HFFc6 (cell line): ENCODE results near the gene MPIG6B. TPM values are rescaled to one million over a fixed set of nuclear protein-coding genes. Genes with fewer than 3 reads are reported as not detected.

Experiments
- DNase-seq: peaks from one replicate; pipeline ENCODE4 v3.0.0-alpha.2; 2018
- H3K27ac Mint-ChIP-seq: 2 replicates; pipeline ENCODE4 v1.8.0; 2020; ENCODE audit warnings: mild to moderate bottlenecking, mixed read lengths
- H3K27me3 Mint-ChIP-seq: 2 replicates; pipeline ENCODE4 v1.8.0; 2021; ENCODE audit warnings: mild to moderate bottlenecking, moderate library complexity, mixed read lengths; ENCODE audit not compliant: insufficient read depth
- H3K36me3 Mint-ChIP-seq: 2 replicates; pipeline ENCODE4 v1.8.0; 2021; ENCODE audit warnings: low read depth, mixed read lengths
- H3K4me1 Mint-ChIP-seq: 2 replicates; pipeline ENCODE4 v1.8.0; 2020; ENCODE audit warnings: low read depth, mixed read lengths
- H3K4me3 Mint-ChIP-seq: 2 replicates; pipeline ENCODE4 v1.8.0; 2020; ENCODE audit warnings: mild to moderate bottlenecking, moderate library complexity, mixed read lengths
- H3K9me3 Mint-ChIP-seq: 2 replicates; pipeline ENCODE4 v1.8.0; 2020; ENCODE audit warnings: mild to moderate bottlenecking, mixed read lengths
- total RNA-seq, 6 experiments: library from RNA; stranded (reverse); fragmentation: NEBNext Ultra II Directional; extraction: Animal tissue kit (Norgen Biotek cat#: 25700); gene quantifications; 2 replicates in 1 of 6; 3 replicates in 5 of 6; pipeline ENCODE4 v1.2.3, GENCODE V29; 2021
- TF ChIP-seq, protein P1 (sequence below): fragments of 200-600 bp; sonication (generic); IDR thresholded peaks from 2 replicates; pipeline ENCODE4 v1.5.0; 2021; ENCODE audit warnings: antibody characterized with exemption, mild to moderate bottlenecking

MPIG6B gene
- total RNA-seq, 6 experiments from 2014 or later: not detected

DNA sequence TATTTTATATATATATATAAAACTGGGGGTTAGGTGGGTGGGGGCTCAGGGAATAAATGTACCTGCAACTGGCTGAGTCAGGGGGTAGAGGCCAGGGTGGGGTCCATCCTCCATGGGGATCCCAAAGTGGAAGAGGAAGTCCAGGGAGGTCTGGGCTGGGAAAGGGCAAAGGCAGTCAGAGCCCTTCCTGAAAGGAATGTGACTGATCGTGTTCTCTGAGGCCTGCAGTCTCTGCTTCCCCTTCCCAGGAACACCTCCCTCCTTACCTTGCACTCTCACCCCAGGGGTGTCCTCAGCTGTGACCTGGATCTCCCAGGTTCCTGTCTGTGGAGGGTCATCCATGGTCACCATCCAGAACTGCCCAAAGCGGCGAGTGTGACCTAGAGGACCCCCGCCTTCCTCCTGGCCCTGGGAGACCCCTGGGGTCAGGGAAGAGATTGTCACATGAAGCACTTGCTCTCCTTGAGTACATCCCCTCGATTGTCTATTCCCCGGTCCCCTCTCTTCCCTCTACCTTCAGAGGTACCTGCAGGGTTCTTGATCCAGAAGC, 44.0 kb downstream of the MPIG6B start:
- Mint-ChIP-seq H3K27ac (no peak overlapping the region), H3K4me1 (peaks cover 29% of the 10 kb centered on the region), H3K4me3 (no peak overlapping the region), H3K27me3 (no peaks in the 10 kb centered on the region; the same call in 1 of the 2 replicates), H3K36me3 (no peaks in the 10 kb centered on the region; the same call in 1 of the 2 replicates), H3K9me3 (no peaks in the 10 kb centered on the region)
- DNase-seq: no peak
- TF ChIP-seq, protein P1, sequence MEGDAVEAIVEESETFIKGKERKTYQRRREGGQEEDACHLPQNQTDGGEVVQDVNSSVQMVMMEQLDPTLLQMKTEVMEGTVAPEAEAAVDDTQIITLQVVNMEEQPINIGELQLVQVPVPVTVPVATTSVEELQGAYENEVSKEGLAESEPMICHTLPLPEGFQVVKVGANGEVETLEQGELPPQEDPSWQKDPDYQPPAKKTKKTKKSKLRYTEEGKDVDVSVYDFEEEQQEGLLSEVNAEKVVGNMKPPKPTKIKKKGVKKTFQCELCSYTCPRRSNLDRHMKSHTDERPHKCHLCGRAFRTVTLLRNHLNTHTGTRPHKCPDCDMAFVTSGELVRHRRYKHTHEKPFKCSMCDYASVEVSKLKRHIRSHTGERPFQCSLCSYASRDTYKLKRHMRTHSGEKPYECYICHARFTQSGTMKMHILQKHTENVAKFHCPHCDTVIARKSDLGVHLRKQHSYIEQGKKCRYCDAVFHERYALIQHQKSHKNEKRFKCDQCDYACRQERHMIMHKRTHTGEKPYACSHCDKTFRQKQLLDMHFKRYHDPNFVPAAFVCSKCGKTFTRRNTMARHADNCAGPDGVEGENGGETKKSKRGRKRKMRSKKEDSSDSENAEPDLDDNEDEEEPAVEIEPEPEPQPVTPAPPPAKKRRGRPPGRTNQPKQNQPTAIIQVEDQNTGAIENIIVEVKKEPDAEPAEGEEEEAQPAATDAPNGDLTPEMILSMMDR: no peak

DNA sequence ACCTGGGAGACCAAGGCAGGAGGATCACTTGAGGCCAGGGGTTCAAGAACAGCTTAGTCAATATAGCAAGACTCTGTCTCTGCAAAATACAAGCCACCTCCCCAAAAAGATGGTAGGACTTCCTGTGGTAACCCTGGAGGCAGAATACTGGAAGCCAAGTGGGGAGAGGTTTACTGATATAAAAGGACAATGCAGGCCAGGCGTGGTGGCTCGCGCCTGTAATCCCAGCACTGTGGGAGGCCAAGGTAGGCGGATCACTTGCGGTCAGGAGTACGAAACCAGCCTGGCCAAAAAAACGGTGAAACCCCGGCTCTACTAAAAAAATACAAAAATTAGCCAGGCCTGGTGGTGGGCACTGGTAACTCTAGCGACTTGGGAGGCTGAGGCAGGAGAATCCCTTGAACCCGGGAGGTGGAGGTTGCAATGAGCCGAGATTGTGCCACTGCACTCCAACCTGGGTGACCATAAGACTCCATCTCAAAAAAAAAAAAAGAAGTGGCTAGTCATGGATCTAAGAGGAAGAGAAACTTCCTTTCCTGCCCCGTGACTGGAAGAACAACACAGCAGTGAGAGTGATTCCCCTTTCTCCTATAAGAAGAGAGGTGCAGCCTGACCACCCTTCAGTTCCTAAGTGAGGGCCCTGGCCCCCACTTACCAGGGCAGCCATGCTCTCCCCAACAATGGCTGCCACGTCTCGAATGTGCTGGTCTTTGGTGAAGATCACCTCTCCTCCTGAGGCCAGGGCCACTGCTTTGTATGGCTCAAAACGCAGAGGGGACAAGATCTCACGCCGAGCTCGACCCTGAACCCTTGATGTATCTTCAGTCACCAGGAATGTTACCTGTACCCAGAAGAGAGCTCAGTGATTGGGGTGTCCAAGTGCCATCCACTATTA, 45.4 kb downstream of the MPIG6B start:
- no peak overlapping the region for H3K4me3 Mint-ChIP-seq
- no peaks in the 10 kb centered on the region; the same call in 1 of the 2 replicates for H3K36me3 Mint-ChIP-seq
- H3K27me3 Mint-ChIP-seq: no peaks in the 10 kb centered on the region; the same call in 1 of the 2 replicates
- no peaks in the 10 kb centered on the region for H3K9me3 Mint-ChIP-seq
- TF ChIP-seq, protein P1: 0 out of 2 replicates have a peak, but pooled peaks have one; percentile 10
- H3K4me1 Mint-ChIP-seq: peaks cover 22% of the 10 kb centered on the region
- no peak overlapping the region for H3K27ac Mint-ChIP-seq
- DNase-seq: no peak

DNA sequence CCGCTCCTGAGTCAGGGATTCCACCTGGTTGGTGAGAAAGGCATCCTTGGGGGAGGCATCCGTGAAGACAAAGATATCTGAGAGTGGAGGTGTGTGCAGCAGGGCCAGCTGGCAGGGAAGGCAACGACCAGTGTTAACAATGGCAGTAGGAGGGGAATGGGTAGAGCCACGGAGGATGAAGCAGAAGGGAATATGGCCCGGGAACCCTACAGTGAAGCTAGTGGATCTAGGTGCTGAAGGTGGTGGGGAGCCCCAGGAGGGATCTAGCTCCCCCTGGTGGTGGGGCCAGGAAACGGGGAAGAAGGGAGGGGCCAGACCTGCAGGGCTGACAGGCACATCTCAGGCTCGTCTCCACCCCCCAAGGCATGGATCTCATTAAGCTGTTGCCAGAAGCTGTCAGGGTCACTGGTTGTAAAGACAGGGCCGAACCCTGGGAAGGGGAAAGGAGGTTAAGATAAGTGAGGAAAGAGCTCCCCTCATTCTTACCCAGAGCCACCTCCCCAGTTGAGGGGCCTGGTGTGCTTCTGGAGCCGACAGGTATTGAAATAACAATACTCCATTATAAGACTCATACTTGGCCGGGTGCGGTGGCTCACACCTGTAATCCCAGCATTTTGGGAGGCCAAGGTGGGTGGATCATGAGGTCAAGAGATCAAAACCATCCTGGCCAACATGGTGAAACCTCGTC, 46.7 kb downstream of the MPIG6B start:
- Mint-ChIP-seq H3K27ac (no peak overlapping the region), H3K4me3 (no peak overlapping the region), H3K27me3 (no peaks in the 10 kb centered on the region; the same call in 1 of the 2 replicates), H3K9me3 (no peaks in the 10 kb centered on the region), H3K4me1 (peaks cover 13% of the 10 kb centered on the region; the same call in 1 of the 2 replicates), H3K36me3 (no peaks in the 10 kb centered on the region)
- peak; percentile 45 for DNase-seq
- TF ChIP-seq, protein P1: peak; percentile 92

DNA sequence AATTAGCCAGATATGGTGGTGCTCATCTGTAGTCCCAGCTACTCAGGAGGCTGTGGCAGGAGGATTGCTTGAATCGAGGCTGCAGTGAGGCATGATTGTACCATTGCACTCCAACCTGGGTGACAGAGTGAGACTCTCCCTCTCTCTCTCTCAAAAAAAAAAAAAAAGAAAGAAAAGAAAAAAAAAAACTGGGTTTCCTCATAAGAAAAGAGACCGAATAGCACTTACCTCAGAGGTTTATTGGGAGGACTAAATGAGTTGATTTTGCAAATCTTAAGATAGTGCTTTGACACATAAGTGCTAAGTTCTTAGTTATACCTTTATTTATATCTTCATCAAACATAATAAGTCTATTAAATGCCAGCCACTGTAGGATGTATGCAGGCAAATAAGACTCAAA, 47.7 kb downstream of the MPIG6B start:
- no peak for DNase-seq
- H3K27ac Mint-ChIP-seq: no peak overlapping the region
- H3K27me3 Mint-ChIP-seq: no peaks in the 10 kb centered on the region; the same call in 1 of the 2 replicates
- no peaks in the 10 kb centered on the region for H3K9me3 Mint-ChIP-seq
- peaks cover 9% of the 10 kb centered on the region; the same call in 1 of the 2 replicates for H3K4me1 Mint-ChIP-seq
- no peak overlapping the region for H3K4me3 Mint-ChIP-seq
- no peaks in the 10 kb centered on the region for H3K36me3 Mint-ChIP-seq
- TF ChIP-seq, protein P1: no peak

DNA sequence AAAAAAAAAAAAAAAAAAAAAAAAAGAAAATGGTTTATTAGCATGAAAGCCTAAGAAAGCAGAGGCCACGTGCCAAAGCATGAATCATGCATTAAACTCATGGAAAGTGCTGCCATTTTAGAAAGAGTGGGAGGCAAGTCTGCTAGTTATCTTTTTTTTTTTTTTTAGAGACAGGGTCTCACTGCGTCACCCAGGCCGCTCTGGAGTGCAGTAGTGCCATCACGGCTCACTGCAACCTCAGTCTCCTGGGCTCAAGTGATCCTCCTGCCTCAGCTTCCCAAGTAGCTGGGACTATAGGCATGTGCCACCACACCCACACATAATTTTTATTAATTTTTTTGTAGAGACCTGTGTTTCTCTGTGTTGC, 48.8 kb downstream of the MPIG6B start:
- no peaks in the 10 kb centered on the region; the same call in 1 of the 2 replicates for H3K27me3 Mint-ChIP-seq
- H3K36me3 Mint-ChIP-seq: no peaks in the 10 kb centered on the region
- H3K9me3 Mint-ChIP-seq: no peaks in the 10 kb centered on the region
- no peak overlapping the region for H3K4me3 Mint-ChIP-seq
- peaks cover 8% of the 10 kb centered on the region for H3K4me1 Mint-ChIP-seq
- DNase-seq: no peak
- TF ChIP-seq, protein P1: no peak
- no peak overlapping the region for H3K27ac Mint-ChIP-seq
